A549 (cell line): ENCODE measurements around the gene PRLR.

ENCODE experiments used
- CEBPB ChIP-seq, 2 experiments: fragments of >200 bp in 1 of 2; sonication (Bioruptor Twin) in 1 of 2; formaldehyde crosslinking in 1 of 2; IDR thresholded peaks; 2 replicates each; pipeline ENCODE4 v1.6.1; 2012 to 2016
- CTCF ChIP-seq: fragments of >200 bp; sonication (Bioruptor Twin); formaldehyde crosslinking; IDR thresholded peaks from 3 replicates; pipeline ENCODE4 v1.5.1; 2016
- EP300 ChIP-seq, 2 experiments: fragments of >200 bp; sonication (Bioruptor Twin); formaldehyde crosslinking; IDR thresholded peaks; 2 replicates in 1 of 2; 3 replicates in 1 of 2; pipeline ENCODE4 v1.6.1; 2016 to 2017
- FOSL2 ChIP-seq, 2 experiments: fragments of 450-650 bp in 1 of 2; fragments of >200 bp in 1 of 2; sonication (Bioruptor Twin) in 1 of 2; formaldehyde crosslinking; IDR thresholded peaks; 2 replicates each; pipeline versions ENCODE4 v1.5.0 to v1.6.1; 2016 to 2020; ENCODE audit warnings: mild to moderate bottlenecking in 1 of 2, moderate library complexity in 1 of 2
- POLR2A ChIP-seq: IDR thresholded peaks from 2 replicates; pipeline ENCODE4 v1.6.1; 2012; ENCODE audit warnings: mild to moderate bottlenecking, low read length
- REST ChIP-seq: fragments of 200-600 bp; sonication (generic); IDR thresholded peaks from 2 replicates; pipeline ENCODE4 v1.6.1; 2016; ENCODE audit warnings: antibody characterized with exemption, mild to moderate bottlenecking, moderate library complexity
- ZFP36 ChIP-seq: fragments of 450-650 bp; IDR thresholded peaks from 2 replicates; pipeline ENCODE4 v1.6.1; 2014; ENCODE audit warnings: borderline replicate concordance; ENCODE audit not compliant: partially characterized antibody

GRCh38 chr5:35182486-35182885 is 47.8 kb downstream of the PRLR start:
- TF ChIP-seq ZFP36 (no peak), FOSL2 (IDR thresholded peaks at IDR 0.05) (no peak), FOSL2 (CRISPR knock-in tag; IDR thresholded peaks at IDR 0.05) (no peak), POLR2A (no peak), EP300 (IDR thresholded peaks at IDR 0.05) (no peak), CTCF (no peak), REST (no peak), CEBPB (IDR thresholded peaks at IDR 0.05) (no peak)
